H1 (cell line): ENCODE data around the gene GNB1. TPM values are rescaled to one million over a fixed set of nuclear protein-coding genes. Genes with fewer than 3 reads are reported as not detected.

Experiments
- BCL11A ChIP-seq, 2 experiments: IDR thresholded peaks; one replicate each; pipeline ENCODE4 v1.6.1; 2011; ENCODE audit warnings: low read depth in 2 of 2, low read length in 2 of 2, mild to moderate bottlenecking in 2 of 2
- CTBP2 ChIP-seq: IDR thresholded peaks from 2 replicates; pipeline ENCODE4 v1.7.0; 2011; ENCODE audit warnings: borderline replicate concordance, mild to moderate bottlenecking, moderate library complexity, mixed read lengths, low read length; ENCODE audit not compliant: insufficient read depth, insufficient read length
- E2F6 ChIP-seq: IDR thresholded peaks from 2 replicates; pipeline ENCODE4 v1.6.1; 2012; ENCODE audit warnings: inconsistent platforms
- EP300 ChIP-seq, 2 experiments: IDR thresholded peaks; 1 replicate in 1 of 2; 2 replicates in 1 of 2; pipeline ENCODE4 v1.6.1; 2011 to 2012; ENCODE audit warnings: low read depth in 2 of 2, low read length in 2 of 2, mild to moderate bottlenecking in 2 of 2, borderline replicate concordance in 1 of 2, inconsistent platforms in 1 of 2, moderate library complexity in 1 of 2
- MAFK ChIP-seq: IDR thresholded peaks from 2 replicates; pipeline ENCODE4 v1.6.1; 2012; ENCODE audit warnings: low read depth, mild to moderate bottlenecking, improper control_type of control experiment, low read length
- SRF ChIP-seq: IDR thresholded peaks from 2 replicates; pipeline ENCODE4 v1.6.1; 2011; ENCODE audit warnings: mild to moderate bottlenecking, low read depth, low read length, moderate library complexity
- TCF12 ChIP-seq: IDR thresholded peaks from 2 replicates; pipeline ENCODE4 v1.6.1; 2011; ENCODE audit warnings: low read depth, mild to moderate bottlenecking, low read length
- USF2 ChIP-seq: IDR thresholded peaks from 2 replicates; pipeline ENCODE4 v1.6.1; 2011; ENCODE audit warnings: low read length, improper control_type of control experiment
- polyA plus RNA-seq, 7 experiments: library from polyadenylated mRNA; depleted of rRNA in 3 of 7; stranded (reverse) in 5 of 7; unstranded in 2 of 7; fragments of >200 nt in 5 of 7; fragments of 200-250 nt in 2 of 7; gene quantifications; 1 replicate in 5 of 7; 2 replicates in 1 of 7; 4 replicates in 1 of 7; pipeline versions ENCODE4 v1.2.1 to v1.2.3, GENCODE V29; 2011 to 2013; ENCODE audit warnings: missing spikeins in 2 of 7, mixed read lengths in 2 of 7
- total RNA-seq: library from RNA; stranded (reverse); fragmentation: NEBNext Ultra II Directional; extraction: Animal tissue kit (Norgen Biotek cat#: 25700); gene quantifications from 2 replicates; pipeline ENCODE4 v1.2.1, GENCODE V29; 2021

Gene GNB1
- total and polyA plus RNA-seq, 2 of the 8 experiments (the other 6 are each of a cell fraction or from before 2014, with no cell fraction given), result 343 to 382 TPM

DNA sequence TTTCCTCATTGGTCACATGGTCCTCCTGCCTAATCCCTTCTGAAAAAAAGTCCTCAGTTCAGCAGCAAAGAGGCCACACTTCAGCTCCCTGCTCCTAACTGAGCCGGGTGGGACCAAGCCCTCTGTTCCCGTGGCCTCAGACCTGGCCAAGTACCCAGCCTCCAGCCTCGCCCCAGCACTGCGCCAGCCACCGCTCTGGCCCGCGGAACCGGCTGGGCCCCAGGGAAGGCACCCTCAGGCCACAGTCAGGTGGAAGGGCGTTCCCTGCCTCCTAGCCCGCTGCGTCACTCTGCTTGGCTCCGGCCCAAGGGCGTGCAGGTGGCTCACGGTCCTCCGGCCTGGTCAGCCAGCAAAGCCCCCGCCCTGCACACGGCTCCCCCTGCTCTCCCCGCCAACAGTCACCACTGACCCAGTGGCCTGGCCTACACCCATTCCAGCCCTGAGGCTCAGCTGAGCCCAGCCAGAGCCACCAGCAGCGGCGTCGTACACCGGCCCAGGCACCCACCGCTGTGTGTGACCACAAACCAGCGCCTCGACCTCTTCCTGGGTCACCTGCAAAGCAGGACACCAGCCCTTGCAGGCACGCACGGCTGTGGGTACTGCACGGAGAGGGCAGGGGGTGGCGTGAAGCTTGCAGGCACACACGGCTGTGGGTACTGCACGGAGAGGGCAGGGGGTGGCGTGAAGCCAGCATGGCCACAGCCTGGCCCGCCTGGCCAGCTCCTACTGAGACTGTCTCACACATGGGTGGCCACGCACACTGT is 132.0 kb downstream of the GNB1 start (continued):
- TF ChIP-seq E2F6, result no peak
- no peak for TF ChIP-seq BCL11A (IDR thresholded peaks at IDR 0.05; ENCODE audit: low read depth in 2 of 2, low read length in 2 of 2)
- no peak for TF ChIP-seq USF2
- no peak for TF ChIP-seq MAFK
- no peak for TF ChIP-seq EP300 (IDR thresholded peaks at IDR 0.05; ENCODE audit: borderline replicate concordance in 1 of 2, low read depth in 2 of 2, low read length in 2 of 2)
- TF ChIP-seq TCF12, result no peak
- no peak for TF ChIP-seq CTBP2
- TF ChIP-seq SRF, result no peak
